NCI-H2107 treated with DMSO at 0.1 percent for 48 hours (cell line): ENCODE data around the gene CABP1.
A peak's percentile ranks its signal among the peaks of the same experiment; 100 is the strongest.

Source experiments
- DNase-seq: peaks from one replicate; lab custom pipeline; 2025; ENCODE audit not compliant: unreplicated experiment; lab: John Stamatoyannopoulos, UW

The CABP1 gene

GRCh38 chr12:120690978-120691377 lies 50.6 kb downstream of the CABP1 start:
- no peak for DNase-seq

- no peak for DNase-seq
These were observed 52.2 kb downstream of the CABP1 start for GRCh38 chr12:120692524-120693033.

- DNase-seq: no peak
These were observed 53.4 kb downstream of the CABP1 start for GRCh38 chr12:120693848-120694247.

- DNase-seq: peak; percentile 43
These were observed 56.2 kb downstream of the CABP1 start for GRCh38 chr12:120696626-120697025.

GRCh38 chr12:120697344-120697743 lies 56.9 kb downstream of the CABP1 start:
- no peak for DNase-seq

GRCh38 chr12:120698665-120699064 lies 58.2 kb downstream of the CABP1 start:
- no peak for DNase-seq

GRCh38 chr12:120699553-120699952 lies 59.1 kb downstream of the CABP1 start:
- no peak for DNase-seq

- DNase-seq: no peak
These were observed 60.5 kb downstream of the CABP1 start for GRCh38 chr12:120700886-120701285.

GRCh38 chr12:120702637-120703036 lies 62.2 kb downstream of the CABP1 start:
- DNase-seq: no peak

- DNase-seq: no peak
These were observed 63.0 kb downstream of the CABP1 start for GRCh38 chr12:120703311-120703942.

- DNase-seq: no peak
These were observed 65.2 kb downstream of the CABP1 start for GRCh38 chr12:120705618-120706017.

- DNase-seq: no peak
These were observed 65.6 kb downstream of the CABP1 start for GRCh38 chr12:120706029-120706428.

- no peak for DNase-seq
These were observed 68.2 kb downstream of the CABP1 start for GRCh38 chr12:120708651-120709050.

GRCh38 chr12:120710031-120710804 lies 69.8 kb downstream of the CABP1 start, which contains the start of gene UNC119B:
Gene UNC119B (plus strand): TSS chr12:120710458. CDS start chr12:120710475, 17 bp downstream.
- peak; percentile 50 for DNase-seq

- no peak for DNase-seq
These were observed 70.4 kb downstream of the CABP1 start for GRCh38 chr12:120710805-120711296.

- DNase-seq: peak; percentile 30
These were observed 71.0 kb downstream of the CABP1 start for GRCh38 chr12:120711411-120711810.

- no peak for DNase-seq
These were observed 72.2 kb downstream of the CABP1 start for GRCh38 chr12:120712610-120713009.

- peak; percentile 87 for DNase-seq
These were observed 73.5 kb downstream of the CABP1 start for GRCh38 chr12:120713861-120714482.
